Ishikawa (cell line): ENCODE measurements around the gene ATP2B1.

ENCODE experiments used
- CEBPB ChIP-seq: IDR thresholded peaks from 2 replicates; pipeline ENCODE4 v1.6.1; 2012
- CREB1 ChIP-seq: IDR thresholded peaks from 2 replicates; pipeline ENCODE4 v1.6.1; 2012; ENCODE audit warnings: low read depth
- EGR1 ChIP-seq: IDR thresholded peaks from 2 replicates; pipeline ENCODE4 v1.6.1; 2012
- EP300 ChIP-seq: IDR thresholded peaks from 2 replicates; pipeline ENCODE4 v1.6.1; 2012; ENCODE audit warnings: borderline replicate concordance
- FOXM1 ChIP-seq: IDR thresholded peaks from 2 replicates; pipeline ENCODE4 v1.6.1; 2012; ENCODE audit warnings: low read depth, borderline replicate concordance
- NFIC ChIP-seq: IDR thresholded peaks from 2 replicates; pipeline ENCODE4 v1.6.1; 2012
- RAD21 ChIP-seq: IDR thresholded peaks from 2 replicates; pipeline ENCODE4 v1.6.1; 2012; ENCODE audit warnings: low read depth
- TAF1 ChIP-seq: IDR thresholded peaks from 2 replicates; pipeline ENCODE4 v1.6.1; 2012; ENCODE audit warnings: low read depth, mild to moderate bottlenecking
- TCF12 ChIP-seq: IDR thresholded peaks from 2 replicates; pipeline ENCODE4 v1.6.1; 2012; ENCODE audit warnings: low read depth
- TEAD4 ChIP-seq: IDR thresholded peaks from 2 replicates; pipeline ENCODE4 v1.6.1; 2012
- YY1 ChIP-seq: IDR thresholded peaks from 2 replicates; pipeline ENCODE4 v1.6.1; 2012; ENCODE audit warnings: low read depth
- ZBTB7A ChIP-seq: IDR thresholded peaks from 2 replicates; pipeline ENCODE4 v1.6.1; 2012; ENCODE audit warnings: low read depth
- TF ChIP-seq, protein P1 (sequence below): IDR thresholded peaks from 2 replicates; pipeline ENCODE4 v1.6.1; 2012
- TF ChIP-seq, protein P2 (sequence below): IDR thresholded peaks from 2 replicates; pipeline ENCODE4 v1.6.1; 2012
- TF ChIP-seq, protein P3 (sequence below): IDR thresholded peaks from 2 replicates; pipeline ENCODE4 v1.6.1; 2012; ENCODE audit warnings: low read depth, mild to moderate bottlenecking

Gene ATP2B1

DNA sequence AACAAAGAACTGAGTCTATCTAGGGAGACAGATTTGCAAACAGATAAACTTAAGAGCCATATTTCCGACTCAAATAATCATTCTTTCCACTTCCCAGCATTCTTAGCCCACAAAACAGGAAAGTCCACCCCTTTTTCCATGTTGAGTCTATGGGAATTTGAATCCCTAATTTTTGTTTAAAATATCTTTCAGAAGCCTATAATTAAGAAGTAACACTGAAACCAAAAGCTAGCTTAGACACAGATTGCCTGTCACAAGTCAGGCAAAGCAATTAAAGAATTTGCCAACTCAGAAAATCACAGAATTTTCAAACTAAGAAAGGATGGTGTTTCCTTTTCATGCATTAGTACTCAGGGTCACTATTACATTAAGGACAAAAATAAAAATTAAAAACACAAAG, 17.0 kb downstream of the ATP2B1 start:
- no peak for TF ChIP-seq TEAD4
- TF ChIP-seq FOXM1: no peak
- no peak for TF ChIP-seq TCF12

DNA sequence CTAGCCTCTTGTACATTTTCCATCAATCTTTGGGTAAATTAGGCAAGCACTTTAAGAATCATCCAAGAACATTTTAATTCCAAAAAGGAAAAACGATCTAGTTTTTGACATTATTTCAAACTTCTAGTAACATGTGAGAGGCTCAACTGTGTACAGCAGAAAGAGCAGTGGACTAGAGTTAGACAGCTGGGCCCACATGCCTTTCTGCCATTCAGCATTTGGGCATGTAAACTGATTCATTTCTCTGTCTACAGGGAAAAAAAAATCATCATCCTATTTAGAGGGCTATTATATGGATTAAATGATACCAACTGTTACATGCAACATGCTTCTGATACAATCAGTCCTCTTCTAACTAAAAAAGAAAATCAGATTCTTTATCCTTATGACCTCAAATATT, 17.7 kb downstream of the ATP2B1 start:
- TF ChIP-seq RAD21 (no peak), ZBTB7A (no peak), YY1 (no peak), CEBPB (no peak), TEAD4 (no peak), TAF1 (no peak), CREB1 (no peak), TCF12 (no peak), EP300 (no peak), FOXM1 (no peak)
- TF ChIP-seq, protein P1, sequence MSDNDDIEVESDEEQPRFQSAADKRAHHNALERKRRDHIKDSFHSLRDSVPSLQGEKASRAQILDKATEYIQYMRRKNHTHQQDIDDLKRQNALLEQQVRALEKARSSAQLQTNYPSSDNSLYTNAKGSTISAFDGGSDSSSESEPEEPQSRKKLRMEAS: no peak
- TF ChIP-seq, protein P2, sequence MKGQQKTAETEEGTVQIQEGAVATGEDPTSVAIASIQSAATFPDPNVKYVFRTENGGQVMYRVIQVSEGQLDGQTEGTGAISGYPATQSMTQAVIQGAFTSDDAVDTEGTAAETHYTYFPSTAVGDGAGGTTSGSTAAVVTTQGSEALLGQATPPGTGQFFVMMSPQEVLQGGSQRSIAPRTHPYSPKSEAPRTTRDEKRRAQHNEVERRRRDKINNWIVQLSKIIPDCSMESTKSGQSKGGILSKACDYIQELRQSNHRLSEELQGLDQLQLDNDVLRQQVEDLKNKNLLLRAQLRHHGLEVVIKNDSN: no peak

DNA sequence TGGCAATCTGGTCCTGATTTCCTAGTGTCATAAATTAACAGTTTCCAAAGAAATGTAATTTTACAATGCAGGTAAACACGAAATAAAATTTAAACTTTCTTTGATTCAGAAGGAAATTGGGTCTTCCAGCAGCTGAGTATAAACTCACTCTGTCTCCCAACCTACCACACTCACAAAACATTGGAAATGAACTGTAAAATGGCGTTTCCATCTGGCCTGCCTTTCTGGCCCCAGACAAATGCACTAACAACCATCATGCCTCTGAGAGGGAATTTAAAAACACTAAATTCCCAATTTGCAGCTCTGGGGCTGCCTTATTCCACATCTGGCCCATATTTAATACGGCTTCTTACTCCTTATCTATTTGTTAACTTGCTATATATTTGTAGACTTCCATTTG, 19.3 kb downstream of the ATP2B1 start:
- TF ChIP-seq, protein P1: no peak
- TF ChIP-seq TEAD4 (no peak), EGR1 (no peak), TAF1 (no peak), YY1 (no peak), ZBTB7A (no peak), TCF12 (no peak), RAD21 (no peak), NFIC (no peak), EP300 (no peak), CEBPB (no peak), CREB1 (no peak), FOXM1 (no peak)
- TF ChIP-seq, protein P2: no peak
- TF ChIP-seq, protein P3, sequence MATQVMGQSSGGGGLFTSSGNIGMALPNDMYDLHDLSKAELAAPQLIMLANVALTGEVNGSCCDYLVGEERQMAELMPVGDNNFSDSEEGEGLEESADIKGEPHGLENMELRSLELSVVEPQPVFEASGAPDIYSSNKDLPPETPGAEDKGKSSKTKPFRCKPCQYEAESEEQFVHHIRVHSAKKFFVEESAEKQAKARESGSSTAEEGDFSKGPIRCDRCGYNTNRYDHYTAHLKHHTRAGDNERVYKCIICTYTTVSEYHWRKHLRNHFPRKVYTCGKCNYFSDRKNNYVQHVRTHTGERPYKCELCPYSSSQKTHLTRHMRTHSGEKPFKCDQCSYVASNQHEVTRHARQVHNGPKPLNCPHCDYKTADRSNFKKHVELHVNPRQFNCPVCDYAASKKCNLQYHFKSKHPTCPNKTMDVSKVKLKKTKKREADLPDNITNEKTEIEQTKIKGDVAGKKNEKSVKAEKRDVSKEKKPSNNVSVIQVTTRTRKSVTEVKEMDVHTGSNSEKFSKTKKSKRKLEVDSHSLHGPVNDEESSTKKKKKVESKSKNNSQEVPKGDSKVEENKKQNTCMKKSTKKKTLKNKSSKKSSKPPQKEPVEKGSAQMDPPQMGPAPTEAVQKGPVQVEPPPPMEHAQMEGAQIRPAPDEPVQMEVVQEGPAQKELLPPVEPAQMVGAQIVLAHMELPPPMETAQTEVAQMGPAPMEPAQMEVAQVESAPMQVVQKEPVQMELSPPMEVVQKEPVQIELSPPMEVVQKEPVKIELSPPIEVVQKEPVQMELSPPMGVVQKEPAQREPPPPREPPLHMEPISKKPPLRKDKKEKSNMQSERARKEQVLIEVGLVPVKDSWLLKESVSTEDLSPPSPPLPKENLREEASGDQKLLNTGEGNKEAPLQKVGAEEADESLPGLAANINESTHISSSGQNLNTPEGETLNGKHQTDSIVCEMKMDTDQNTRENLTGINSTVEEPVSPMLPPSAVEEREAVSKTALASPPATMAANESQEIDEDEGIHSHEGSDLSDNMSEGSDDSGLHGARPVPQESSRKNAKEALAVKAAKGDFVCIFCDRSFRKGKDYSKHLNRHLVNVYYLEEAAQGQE: no peak

DNA sequence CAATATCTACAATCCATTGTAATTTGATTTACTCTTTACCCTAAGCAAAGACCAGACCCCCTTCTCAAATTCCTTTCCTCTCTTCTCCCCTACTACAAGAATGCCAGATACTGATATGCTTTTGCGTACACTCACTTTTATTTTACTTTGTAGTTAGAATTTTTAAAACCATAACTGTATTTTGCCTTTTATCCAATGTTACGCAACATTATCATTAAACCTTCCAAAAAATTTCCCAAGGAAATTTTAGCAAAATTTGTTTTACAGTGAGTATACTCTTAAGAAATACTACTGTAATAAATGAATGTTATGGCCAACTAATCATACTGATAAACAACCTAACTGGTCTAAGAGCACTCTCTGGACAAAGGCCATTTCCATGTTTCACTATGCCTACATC, 22.3 kb downstream of the ATP2B1 start:
- no peak for TF ChIP-seq CREB1
- TF ChIP-seq CEBPB: no peak; the same call in 1 of the 2 replicates
- TF ChIP-seq FOXM1: no peak
- no peak for TF ChIP-seq TAF1
- no peak for TF ChIP-seq EP300
- TF ChIP-seq EGR1: no peak
- TF ChIP-seq, protein P1: no peak
- TF ChIP-seq, protein P2: no peak
- TF ChIP-seq YY1: no peak
- no peak for TF ChIP-seq RAD21
- TF ChIP-seq NFIC: no peak

DNA sequence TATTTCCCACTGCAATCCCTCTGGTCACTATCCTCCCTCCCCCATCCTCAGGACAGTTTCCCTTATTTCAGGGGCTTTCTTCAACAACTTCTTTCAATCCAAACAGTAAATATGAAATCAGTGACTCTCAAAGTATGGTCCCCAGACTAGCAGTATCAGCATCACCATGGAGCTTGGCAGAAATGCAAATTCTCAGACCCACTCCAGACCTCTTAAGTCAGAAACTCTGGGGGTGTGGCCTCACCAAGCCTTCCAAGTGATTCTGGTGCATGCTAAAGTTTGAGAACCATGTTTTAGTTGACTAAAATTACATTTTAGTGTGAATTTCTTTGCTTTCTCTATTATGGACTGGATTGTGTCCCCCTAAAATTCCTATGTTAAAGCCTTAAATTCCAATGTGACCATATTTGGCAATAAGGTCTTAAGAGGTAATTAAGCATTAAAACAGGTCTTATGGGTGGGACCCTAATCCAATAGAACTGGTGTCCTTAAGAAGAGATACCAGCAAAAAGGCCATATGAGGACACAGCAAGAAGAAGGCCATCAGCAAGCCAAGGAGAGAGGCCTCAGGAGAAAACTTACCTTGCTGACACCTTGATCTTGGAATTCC, 23.2 kb downstream of the ATP2B1 start:
- TF ChIP-seq ZBTB7A (no peak), EP300 (no peak), YY1 (no peak), NFIC (no peak)

DNA sequence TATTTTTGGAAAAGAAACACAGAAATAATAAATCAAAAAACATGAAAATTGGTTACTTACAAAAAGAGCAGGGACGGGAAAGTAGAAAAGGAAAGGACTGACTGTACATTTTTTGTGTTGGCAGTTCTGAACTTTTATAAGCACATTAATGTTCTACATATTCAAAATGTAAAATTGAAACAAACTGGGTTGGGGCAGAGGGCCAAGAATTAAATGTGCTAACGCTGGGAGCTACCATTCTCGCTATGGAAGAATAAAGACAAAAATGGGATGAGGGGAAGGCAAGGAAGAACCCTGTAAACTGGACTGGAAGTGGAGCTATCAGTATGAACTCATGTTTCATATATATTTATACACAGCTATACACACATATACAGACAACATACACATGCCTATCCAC, 24.5 kb downstream of the ATP2B1 start:
- TF ChIP-seq, protein P1: no peak
- TF ChIP-seq CEBPB (no peak), FOXM1 (no peak), TAF1 (no peak), TCF12 (no peak), EP300 (no peak), ZBTB7A (no peak), EGR1 (no peak), CREB1 (no peak), RAD21 (no peak), TEAD4 (no peak), YY1 (no peak), NFIC (no peak)
- TF ChIP-seq, protein P2: no peak
